CD4-positive, alpha-beta T cell treated with Interleukin-1 beta for 1 hour (primary cell): ENCODE measurements around the gene MAD1L1.
"Not testable (repeated sequence)": the region's sequence is repeated elsewhere in the genome, so short reads cannot be mapped to it uniquely, and the experiment has no call there.

ENCODE experiments used
- DNase-seq, 2 donors: peaks; one replicate each; pipeline ENCODE4 v3.0.0-alpha.2; 2020 to 2022

Gene MAD1L1

GRCh38 chr7:1931951-1932270 lies 300.8 kb downstream of the MAD1L1 start:
- no peak for DNase-seq

GRCh38 chr7:1931256-1931950 lies 301.3 kb downstream of the MAD1L1 start:
- DNase-seq = no peak

GRCh38 chr7:1930381-1931065 lies 302.2 kb downstream of the MAD1L1 start:
- DNase-seq = no peak

- DNase-seq = not testable (repeated sequence)
Measured at GRCh38 chr7:1929349-1929925, 303.3 kb downstream of the MAD1L1 start.

GRCh38 chr7:1928645-1929348 lies 303.9 kb downstream of the MAD1L1 start:
- DNase-seq = peak in 1 of 2 donors; percentile 20

- peak in 1 of 2 donors; percentile 61 for DNase-seq
Measured at GRCh38 chr7:1927937-1928644, 304.7 kb downstream of the MAD1L1 start.

- peak; percentile 23 to 50 for DNase-seq
Measured at GRCh38 chr7:1926908-1927306, 305.8 kb downstream of the MAD1L1 start.

GRCh38 chr7:1925973-1926907 lies 306.5 kb downstream of the MAD1L1 start:
- peak; percentile 43 to 45 for DNase-seq

- peak; percentile 19 to 30 for DNase-seq
Measured at GRCh38 chr7:1925349-1925748, 307.4 kb downstream of the MAD1L1 start.

- DNase-seq = no peak
Measured at GRCh38 chr7:1924258-1924817, 308.4 kb downstream of the MAD1L1 start.

- no peak for DNase-seq
Measured at GRCh38 chr7:1923409-1924257, 309.1 kb downstream of the MAD1L1 start.

- no peak for DNase-seq
Measured at GRCh38 chr7:1922870-1923236, 309.9 kb downstream of the MAD1L1 start.

GRCh38 chr7:1922071-1922869 lies 310.5 kb downstream of the MAD1L1 start:
- peak in 1 of 2 donors; percentile 18 for DNase-seq

- DNase-seq = no peak
Measured at GRCh38 chr7:1920881-1921280, 311.9 kb downstream of the MAD1L1 start.

- DNase-seq = peak; percentile 36 to 54
Measured at GRCh38 chr7:1920266-1920681, 312.5 kb downstream of the MAD1L1 start.

GRCh38 chr7:1919539-1920265 lies 313.0 kb downstream of the MAD1L1 start:
- no peak for DNase-seq

GRCh38 chr7:1918881-1919525 lies 313.7 kb downstream of the MAD1L1 start:
- no peak for DNase-seq

- DNase-seq = no peak
Measured at GRCh38 chr7:1918063-1918645, 314.6 kb downstream of the MAD1L1 start.
